IMR-90 (cell line): ENCODE results near the gene CRISPLD2. TPM values are rescaled to one million over a fixed set of nuclear protein-coding genes. Genes with fewer than 3 reads are reported as not detected.
A peak's percentile ranks its signal among the peaks of the same experiment; 100 is the strongest.

Experiments
- ATAC-seq: fragments of 200-7000 bp; cut with Tn5 transposase; 2 replicates; pipeline ENCODE4 v1.9.1; 2020; ENCODE audit warnings: low read depth, mild to moderate bottlenecking, moderate library complexity
- BruUV-seq: library from RNA; stranded (reverse); fragments of 400-500 nt; replicated peaks from 2 replicates; lab custom pipeline; 2021; lab: Mats Ljungman, UMichigan
- CTCF ChIA-PET: fragments of 300-600 bp; formaldehyde crosslinking; extraction: SDS; loops from one replicate; lab custom pipeline; 2021; ENCODE audit warnings: antibody characterized with exemption; lab: Yijun Ruan, JAX
- POLR2A ChIA-PET: fragments of 300-600 bp; sonication (Branson Sonifier 250); formaldehyde crosslinking; loops from one replicate; lab custom pipeline; 2022; ENCODE audit warnings: antibody characterized with exemption; ENCODE audit not compliant: unreplicated experiment; lab: Charles Lee
- DNase-seq: peaks from one replicate; pipeline ENCODE4 v3.0.0; 2013
- H2AFZ ChIP-seq: replicated peaks from 2 replicates; pipeline ENCODE3; 2013; ENCODE audit warnings: low read length, mild to moderate bottlenecking; ENCODE audit not compliant: poor library complexity
- H2AK5ac ChIP-seq: 2 replicates; pipeline ENCODE4 v1.6.1; 2013; ENCODE audit warnings: low read depth, low read length, inconsistent platforms
- H2AK9ac ChIP-seq: replicated peaks from 2 replicates; pipeline ENCODE3; 2013; ENCODE audit warnings: mild to moderate bottlenecking, low read depth, low read length, moderate library complexity; ENCODE audit not compliant: poor library complexity
- H2BK120ac ChIP-seq: 2 replicates; pipeline ENCODE4 v1.6.1; 2013; ENCODE audit warnings: low read depth, low read length, inconsistent platforms
- H2BK15ac ChIP-seq: 3 replicates; pipeline ENCODE4 v1.6.1; 2013; ENCODE audit warnings: low read depth, low read length, inconsistent platforms
- H2BK20ac ChIP-seq: 2 replicates; pipeline ENCODE4 v1.6.1; 2013; ENCODE audit warnings: low read depth, mild to moderate bottlenecking, inconsistent platforms, low read length, moderate library complexity
- H2BK5ac ChIP-seq: 2 replicates; pipeline ENCODE4 v1.6.1; 2013; ENCODE audit warnings: mild to moderate bottlenecking, low read depth, low read length, inconsistent platforms; ENCODE audit not compliant: poor library complexity, severe bottlenecking
- H3K14ac ChIP-seq: replicated peaks from 2 replicates; pipeline ENCODE4 v1.6.1; 2013; ENCODE audit warnings: low read depth, low read length, inconsistent platforms
- H3K18ac ChIP-seq: 2 replicates; pipeline ENCODE4 v1.6.1; 2013; ENCODE audit warnings: low read depth, low read length, control low read depth
- H3K23ac ChIP-seq: 2 replicates; pipeline ENCODE4 v1.6.1; 2013; ENCODE audit warnings: low read depth, low read length, inconsistent platforms
- H3K27ac ChIP-seq: 2 replicates; pipeline ENCODE4 v1.5.1; 2013; ENCODE audit warnings: mild to moderate bottlenecking, control low read depth, low read length; ENCODE audit not compliant: insufficient read depth
- H3K27me3 ChIP-seq: 2 replicates; pipeline ENCODE4 v1.6.1; 2013; ENCODE audit warnings: low read length; ENCODE audit not compliant: control insufficient read depth, insufficient read depth
- H3K36me3 ChIP-seq: 2 replicates; pipeline ENCODE4 v1.6.1; 2013; ENCODE audit warnings: low read length, mixed read lengths; ENCODE audit not compliant: control insufficient read depth, insufficient read depth
- H3K4ac ChIP-seq: 2 replicates; pipeline ENCODE4 v1.6.1; 2013; ENCODE audit warnings: low read depth, low read length, inconsistent platforms
- H3K4me1 ChIP-seq: 2 replicates; pipeline ENCODE4 v1.6.1; 2013; ENCODE audit warnings: low read length, mixed read lengths; ENCODE audit not compliant: control insufficient read depth, insufficient read depth
- H3K4me2 ChIP-seq: 2 replicates; pipeline ENCODE4 v1.6.1; 2013; ENCODE audit warnings: low read depth, mild to moderate bottlenecking, control low read depth, low read length, moderate library complexity
- H3K4me3 ChIP-seq: 2 replicates; pipeline ENCODE4 v1.5.1; 2013; ENCODE audit warnings: low read depth, mild to moderate bottlenecking, control low read depth, low read length, moderate library complexity; ENCODE audit not compliant: insufficient read depth
- H3K56ac ChIP-seq: 2 replicates; pipeline ENCODE4 v1.6.1; 2013; ENCODE audit warnings: low read length, inconsistent platforms; ENCODE audit not compliant: insufficient read depth; ENCODE audit errors: extremely low read depth
- H3K79me1 ChIP-seq, 2 experiments: 2 replicates each; pipeline ENCODE4 v1.6.1; 2013; ENCODE audit warnings: low read length in 2 of 2, inconsistent platforms in 1 of 2, low read depth in 1 of 2
- H3K9ac ChIP-seq: 2 replicates; pipeline ENCODE4 v1.6.1; 2013; ENCODE audit warnings: low read depth, low read length, control low read depth
- H3K9me1 ChIP-seq: 2 replicates; pipeline ENCODE4 v1.6.1; 2013; ENCODE audit warnings: low read length, inconsistent platforms; ENCODE audit not compliant: insufficient read depth
- H3K9me3 ChIP-seq: 2 replicates; pipeline ENCODE4 v1.6.1; 2013; ENCODE audit warnings: low read length; ENCODE audit not compliant: control insufficient read depth, insufficient read depth
- H4K20me1 ChIP-seq: 2 replicates; pipeline ENCODE4 v1.6.1; 2013; ENCODE audit warnings: low read length, inconsistent platforms; ENCODE audit not compliant: insufficient read depth
- H4K5ac ChIP-seq: 2 replicates; pipeline ENCODE4 v1.6.1; 2013; ENCODE audit warnings: mild to moderate bottlenecking, low read depth, low read length, control low read depth
- H4K8ac ChIP-seq, 2 experiments: 2 replicates each; pipeline ENCODE4 v1.6.1; 2013; ENCODE audit warnings: low read depth in 2 of 2, low read length in 2 of 2, control low read depth in 1 of 2, inconsistent platforms in 1 of 2
- H4K91ac ChIP-seq: 2 replicates; pipeline ENCODE4 v1.6.1; 2013; ENCODE audit warnings: low read depth, low read length, inconsistent platforms; ENCODE audit not compliant: insufficient read depth
- BHLHE40 ChIP-seq: fragments of 150-350 bp; IDR thresholded peaks from 2 replicates; pipeline ENCODE4 v1.6.1; 2016; ENCODE audit warnings: mild to moderate bottlenecking, low read depth, low read length
- CHD1 ChIP-seq: IDR thresholded peaks from 2 replicates; pipeline ENCODE4 v1.6.1; 2012; ENCODE audit warnings: low read depth, low read length, improper control_type of control experiment
- WGBS, 2 experiments: methylation state at CpG; one replicate each; pipeline versions ENCODE4 v1.1.5 to v1.1.7; 2013; ENCODE audit warnings: missing lambda C conversion rate in 2 of 2; ENCODE audit not compliant: insufficient read length in 1 of 2; ENCODE audit errors: extremely low coverage in 2 of 2; 5-methylcytosine and 5-hydroxymethylcytosine counted together
- dilution Hi-C: fragments of 300-500 bp; cut with HindIII; formaldehyde crosslinking; loops from one replicate; pipeline ENCODE4 v1.14.3; 2018; ENCODE audit warnings: low sequenced_read_pairs; ENCODE audit not compliant: unreplicated experiment
- in situ Hi-C: fragments of 300-500 bp; cut with MboI; formaldehyde crosslinking; loops from 3 replicates; pipeline ENCODE4 v1.14.3; 2019; ENCODE audit warnings: low sequenced_read_pairs, inconsistent platforms, mixed read lengths
- intact Hi-C: fragments of 100-400 bp; cut with micrococcal nuclease; formaldehyde crosslinking; loops from 2 replicates; pipeline ENCODE4 v1.10.0; 2022
- polyA plus RNA-seq, 3 experiments: library from polyadenylated mRNA; depleted of rRNA; stranded (reverse); fragments of >200 nt; gene quantifications; 2 replicates each; pipeline ENCODE4 v1.2.3, GENCODE V29; 2012; ENCODE audit warnings: low replicate concordance in 1 of 3
- total RNA-seq: library from RNA; depleted of rRNA; stranded (reverse); fragments of >200 nt; gene quantifications from 2 replicates; pipeline ENCODE4 v1.2.3, GENCODE V29; 2012

Gene CRISPLD2
- total and polyA plus RNA-seq, 2 of the 4 experiments (the other 2 are of a cell fraction): 23.1 to 37.5 TPM

DNA sequence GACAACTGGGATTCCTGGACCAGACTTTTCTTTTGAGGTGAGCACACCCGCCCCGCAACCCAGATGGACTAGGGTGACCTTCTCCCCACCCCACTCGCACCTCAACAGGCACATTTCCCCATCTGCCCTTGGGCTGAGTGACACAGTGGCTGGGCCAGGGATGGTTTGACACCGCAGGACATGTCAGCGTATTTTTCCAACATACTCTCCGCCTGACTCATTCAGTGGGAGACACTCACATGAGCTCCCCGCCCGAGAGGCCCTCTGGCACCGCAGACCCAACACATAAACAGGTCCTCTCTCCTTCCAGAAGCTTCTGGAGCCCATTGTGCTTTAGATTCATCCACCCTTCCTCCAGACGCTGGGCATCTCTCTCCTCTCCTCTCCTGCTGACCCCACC is 122.1 kb downstream of the CRISPLD2 start:
- ChIA-PET CTCF (interaction anchor here (1.0 kb wide), 1 partner anchor 11 kb away, joined by 5 read pairs; no protein-coding TSS in a partner anchor), POLR2A (no interaction called here)
- intact Hi-C loops (no loop called here), dilution Hi-C loops (no loop called here), in situ Hi-C loops (no loop called here)
- Histone ChIP-seq H3K27ac (no peak overlapping the region), H3K4ac (peak overlapping the region; percentile 69; the same call in 1 of the 2 replicates), H3K23ac (no peak overlapping the region), H4K8ac (no peak overlapping the region), H3K27me3 (no peaks in the 10 kb centered on the region), H3K14ac (0 out of 2 replicates have a peak overlapping the region, but pooled peaks have one; percentile 66), H4K91ac (no peak overlapping the region; the same call in 1 of the 2 replicates), H3K9me3 (peaks cover 4% of the 10 kb centered on the region), H3K4me2 (no peak overlapping the region), H2BK120ac (peak overlapping the region; percentile 64), H2AK5ac (peak overlapping the region; percentile 73; the same call in 1 of the 2 replicates), H2BK15ac (peak overlapping the region; percentile 62; the same call in 1 of the 3 replicates), H3K56ac (no peak overlapping the region; the same call in 1 of the 2 replicates), H4K20me1 (no peaks in the 10 kb centered on the region), H4K5ac (no peak overlapping the region), H2BK20ac (no peak overlapping the region; the same call in 1 of the 2 replicates), H3K9me1 (0 out of 2 replicates have a peak, but pooled peaks cover 5% of the 10 kb centered on the region), H3K4me3 (no peak overlapping the region), H3K18ac (no peak overlapping the region), H3K4me1 (peaks cover 4% of the 10 kb centered on the region; the same call in 1 of the 2 replicates), H3K79me1 (no peaks in the 10 kb centered on the region), H2AFZ (peak overlapping the region; percentile 72), H3K36me3 (no peaks in the 10 kb centered on the region), H2BK5ac (no peak overlapping the region), H2AK9ac (peak overlapping the region; percentile 78), H3K9ac (no peak overlapping the region)
- DNase-seq (peak; percentile 46), ATAC-seq (peak; percentile 60)
- BruUV-seq: no TSS peak
- WGBS, 2 experiments: 90% methylated on average over 2 of the region's 10 CpGs; no CpG with 5 or more reads in 1 of the 2 experiments
- TF ChIP-seq CHD1 (no peak), BHLHE40 (0 out of 2 replicates have a peak, but pooled peaks have one; percentile 19)
